ENCODE data around the gene GRK5. TPM values are rescaled to one million over a fixed set of nuclear protein-coding genes. Genes with fewer than 3 reads are reported as not detected.
"Not testable (repeated sequence)": the region's sequence is repeated elsewhere in the genome, so short reads cannot be mapped to it uniquely, and the experiment has no call there.

GRK5 gene
- total RNA-seq, 1 donor from 2014 or later: 47.6 TPM

DNA sequence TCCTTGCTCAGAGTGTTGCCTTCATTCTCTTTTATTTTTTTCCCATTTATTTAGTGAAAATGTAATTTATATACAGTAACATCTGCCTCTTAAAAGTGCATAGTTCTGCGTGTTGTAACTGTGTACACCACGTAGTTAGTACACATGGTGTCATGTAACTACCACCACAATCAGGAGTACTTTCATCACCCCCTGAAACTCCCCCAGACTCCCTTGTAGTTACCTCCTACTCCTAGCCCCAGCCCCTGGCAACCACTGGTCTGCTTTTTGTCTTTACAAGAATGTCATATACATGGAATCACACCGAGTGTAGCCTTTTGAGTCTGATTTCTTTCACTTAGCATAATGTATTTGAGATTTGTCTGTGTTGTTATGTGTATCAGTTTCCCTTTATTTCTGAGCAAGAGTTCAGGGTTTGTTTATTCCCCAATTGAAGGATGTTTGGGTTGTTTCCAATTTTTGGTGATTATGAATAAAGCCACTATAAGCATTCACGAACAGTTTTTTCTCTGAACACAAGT is 50.6 kb downstream of the GRK5 start:
- intact Hi-C loops (cut with DNase I): no loop called here
- no peak for DNase-seq
- no peak for ATAC-seq (ENCODE audit: poor library complexity)

GRCh38 chr10:119259345-119259744 is 52.0 kb downstream of the GRK5 start:
- no peak for ATAC-seq (ENCODE audit: poor library complexity)
- no peak for DNase-seq
- intact Hi-C loops (cut with DNase I): no loop called here

DNA sequence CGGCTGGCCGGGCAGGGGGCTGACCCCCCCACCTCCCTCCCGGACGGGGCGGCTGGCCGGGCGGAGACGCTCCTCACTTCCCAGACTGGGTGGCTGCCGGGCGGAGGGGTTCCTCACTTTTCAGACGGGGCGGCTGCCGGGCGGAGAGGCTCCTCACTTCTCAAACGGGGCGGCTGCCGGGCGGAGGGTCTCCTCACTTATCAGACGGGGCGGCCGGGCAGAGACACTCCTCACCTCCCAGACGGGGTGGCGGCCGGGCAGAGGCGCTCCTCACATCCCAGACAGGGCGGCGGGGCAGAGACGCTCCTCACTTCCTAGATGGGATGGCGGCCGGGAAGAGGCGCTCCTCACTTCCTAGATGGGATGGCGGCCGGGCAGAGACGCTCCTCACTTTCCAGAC is 53.6 kb downstream of the GRK5 start:
- intact Hi-C loops (cut with DNase I); ATAC-seq (ENCODE audit: poor library complexity); DNase-seq: not testable (repeated sequence)

GRCh38 chr10:119263951-119264617 is 56.7 kb downstream of the GRK5 start:
- ATAC-seq (ENCODE audit: poor library complexity): peak; percentile 64
- intact Hi-C loops (cut with DNase I): no loop called here
- no peak for DNase-seq

DNA sequence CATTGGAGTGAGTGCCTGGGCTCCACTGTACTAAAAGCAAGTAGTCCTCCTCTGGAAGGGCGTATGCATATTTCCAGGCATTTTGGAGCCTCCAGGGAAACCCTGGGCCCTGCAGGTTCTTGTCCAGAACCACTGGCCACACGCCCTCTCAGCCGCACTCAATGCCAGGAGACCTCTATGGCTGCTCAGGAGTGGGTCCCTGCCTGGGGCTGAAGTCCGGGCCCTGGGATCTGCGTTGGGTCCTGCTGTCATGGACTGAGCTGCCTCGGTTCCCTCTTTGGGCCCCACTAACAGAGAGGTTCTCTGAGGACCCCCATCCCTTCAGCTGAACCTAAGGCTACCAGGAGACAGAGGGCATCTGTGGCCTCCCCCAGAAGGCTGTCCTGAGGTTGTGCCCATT is 58.3 kb downstream of the GRK5 start:
- intact Hi-C loops (cut with DNase I): no loop called here
- ATAC-seq (ENCODE audit: poor library complexity) (no peak), DNase-seq (no peak)

GRCh38 chr10:119267384-119267783 is 60.0 kb downstream of the GRK5 start:
- no peak for ATAC-seq (ENCODE audit: poor library complexity)
- DNase-seq: peak; percentile 24
- intact Hi-C loops (cut with DNase I): no loop called here

- DNase-seq (no peak), ATAC-seq (ENCODE audit: poor library complexity) (no peak)
- intact Hi-C loops (cut with DNase I): no loop called here
Observed at GRCh38 chr10:119268428-119268827, 61.1 kb downstream of the GRK5 start.

GRCh38 chr10:119268871-119269506 is 61.6 kb downstream of the GRK5 start:
- intact Hi-C loops (cut with DNase I): no loop called here
- no peak for ATAC-seq (ENCODE audit: poor library complexity)
- DNase-seq: peak; percentile 42

DNA sequence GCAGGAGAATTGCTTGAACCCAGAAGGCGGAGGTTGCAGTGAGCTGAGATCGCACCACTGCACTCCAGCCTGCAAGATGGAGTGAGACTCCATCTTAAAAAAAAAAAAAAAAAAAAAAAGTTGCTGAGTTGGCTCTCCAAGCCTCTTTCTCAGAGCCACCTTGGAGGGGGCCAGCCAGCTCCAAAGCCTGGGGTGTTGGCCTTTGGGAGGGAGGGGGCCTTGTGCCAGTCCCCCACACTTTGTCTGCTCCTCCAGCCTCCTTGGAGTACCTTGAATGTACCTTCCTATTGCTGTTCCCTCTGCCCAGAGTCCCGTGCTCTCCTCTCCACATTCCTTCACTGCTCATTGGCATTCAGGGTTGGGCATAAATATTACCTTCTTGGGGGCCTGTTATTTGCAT is 62.4 kb downstream of the GRK5 start:
- no peak for ATAC-seq (ENCODE audit: poor library complexity)
- DNase-seq: peak; percentile 18
- intact Hi-C loops (cut with DNase I): loop anchor here (10.0 kb wide), 1 partner anchor 55 kb away; no protein-coding TSS in a partner anchor

DNA sequence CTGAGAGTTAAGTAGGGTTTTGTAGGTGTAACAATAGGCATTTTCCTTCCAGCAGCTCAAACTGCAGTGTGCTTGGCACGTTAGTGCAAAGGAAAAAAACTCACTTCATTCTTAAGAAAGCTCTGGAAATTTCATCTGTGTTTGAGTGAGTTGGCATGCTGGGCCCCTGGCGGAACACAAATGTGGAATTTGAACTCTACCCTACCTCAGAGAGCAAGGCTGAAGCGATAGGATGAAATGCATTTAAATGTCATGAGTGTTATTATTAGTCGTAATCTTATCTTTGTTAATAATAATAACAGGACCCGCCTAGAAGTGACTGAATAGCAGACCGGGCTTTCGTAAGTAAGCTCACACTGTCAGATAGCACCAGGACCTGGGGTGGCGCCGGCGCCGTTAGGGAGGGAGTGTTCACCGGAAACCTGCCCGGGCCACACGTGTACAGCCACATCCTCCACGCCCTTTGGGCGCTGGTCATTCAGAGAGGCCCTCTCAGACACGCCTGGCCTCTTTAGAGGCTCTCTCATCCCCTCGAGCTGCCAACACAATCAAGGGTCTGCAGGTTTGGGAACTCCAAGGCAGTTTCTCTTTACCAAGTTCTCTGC is 63.5 kb downstream of the GRK5 start:
- ATAC-seq (ENCODE audit: poor library complexity): peak; percentile 83
- intact Hi-C loops (cut with DNase I): loop anchor here (10.0 kb wide), 1 partner anchor 56 kb away; no protein-coding TSS in a partner anchor

DNA sequence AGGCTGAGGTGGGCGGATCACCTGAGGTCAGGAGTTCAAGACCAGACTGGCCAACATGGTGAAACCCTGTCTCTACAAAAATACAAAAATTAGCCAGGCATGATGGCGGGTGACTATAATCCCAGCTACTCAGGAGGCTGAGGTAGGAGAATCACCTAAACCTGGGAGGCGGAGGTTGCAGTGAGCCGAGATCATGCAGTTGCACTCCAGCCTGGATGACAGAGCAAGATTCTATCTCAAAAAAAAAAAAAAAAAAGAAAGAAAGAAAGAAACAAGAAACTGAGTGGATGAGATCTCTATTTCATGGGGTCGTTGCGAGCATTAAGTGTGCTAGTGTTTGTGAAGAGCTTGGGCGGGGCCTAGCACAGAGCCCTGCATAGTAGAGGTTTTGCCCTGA is 65.0 kb downstream of the GRK5 start:
- intact Hi-C loops (cut with DNase I): loop anchor here (10.0 kb wide), 1 partner anchor 58 kb away; no protein-coding TSS in a partner anchor
- not testable (repeated sequence) for DNase-seq; ATAC-seq (ENCODE audit: poor library complexity)

More for the DNA sequence above, 63.5 kb downstream of the GRK5 start:
- DNase-seq: peak; percentile 92

DNA sequence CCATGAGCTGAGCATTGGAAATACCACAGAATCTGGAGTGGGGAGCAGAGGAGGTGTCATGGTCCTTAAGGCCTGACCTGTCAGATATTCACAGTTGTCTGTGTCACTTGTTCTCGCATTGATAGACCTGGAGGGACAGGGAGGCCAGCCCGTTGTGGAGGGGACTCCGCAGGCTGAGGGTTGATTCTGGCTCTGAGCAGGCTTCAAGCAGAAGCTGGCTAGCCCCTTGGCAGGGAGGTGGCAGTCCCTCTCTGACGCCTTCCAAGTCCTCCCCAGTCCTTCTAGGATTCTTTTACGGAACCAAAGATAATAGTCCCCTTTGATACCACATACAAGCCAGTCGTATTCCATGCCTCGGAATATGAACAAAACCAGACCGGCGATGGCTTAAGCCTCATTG is 65.4 kb downstream of the GRK5 start:
- ATAC-seq (ENCODE audit: poor library complexity) (no peak), DNase-seq (no peak)
- intact Hi-C loops (cut with DNase I): loop anchor here (10.0 kb wide), 1 partner anchor 58 kb away; no protein-coding TSS in a partner anchor

GRCh38 chr10:119273413-119273812 is 66.0 kb downstream of the GRK5 start:
- intact Hi-C loops (cut with DNase I): loop anchor here (10.0 kb wide), 1 partner anchor 59 kb away; no protein-coding TSS in a partner anchor
- DNase-seq (no peak), ATAC-seq (ENCODE audit: poor library complexity) (no peak)

DNA sequence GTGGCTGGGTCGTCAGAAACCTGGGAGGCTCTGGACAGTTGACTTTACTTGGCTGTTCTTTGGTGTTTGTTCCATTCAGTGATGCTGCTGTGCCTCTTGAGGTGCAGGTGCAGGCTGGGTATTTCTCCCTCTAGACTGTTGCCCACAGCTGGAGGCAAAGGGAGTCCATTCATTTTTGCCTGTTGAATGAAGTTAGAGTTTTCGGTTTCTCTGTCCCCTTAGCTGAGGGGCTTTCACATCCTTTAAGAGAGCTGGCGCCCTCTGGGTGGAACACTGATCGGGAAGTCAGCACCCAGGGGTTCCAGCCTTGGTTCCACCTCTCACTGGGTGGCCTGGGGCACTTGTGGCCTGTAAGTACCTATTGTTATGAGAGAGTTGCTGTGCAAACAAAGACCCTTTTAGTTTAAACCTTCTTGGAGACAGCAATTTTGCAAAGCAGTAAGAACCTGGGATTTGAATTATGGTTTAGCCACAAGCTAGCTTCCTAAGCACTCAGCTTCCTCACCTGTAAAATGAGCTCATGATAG is 67.2 kb downstream of the GRK5 start:
- no peak for ATAC-seq (ENCODE audit: poor library complexity)
- intact Hi-C loops (cut with DNase I): loop anchor here (10.0 kb wide), 1 partner anchor 60 kb away; no protein-coding TSS in a partner anchor
- no peak for DNase-seq

DNA sequence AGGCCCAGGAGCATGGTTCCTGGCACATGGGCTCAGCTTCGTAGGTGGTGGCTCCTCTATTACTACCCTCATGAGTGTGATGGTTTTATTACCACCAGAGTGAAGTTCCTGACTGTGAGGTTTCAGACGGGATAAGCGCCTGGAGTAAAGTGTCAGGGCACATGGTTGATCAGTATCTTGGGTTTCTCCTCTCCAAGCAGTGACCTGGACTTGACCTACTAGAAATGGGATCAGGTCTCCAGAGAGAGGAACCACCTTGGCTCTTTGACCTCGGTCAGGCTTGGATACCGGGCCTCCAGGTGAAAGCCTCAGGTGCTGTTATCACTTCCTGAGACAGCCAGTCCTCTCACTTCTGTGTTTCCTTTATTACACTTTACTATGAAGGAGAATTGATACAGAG is 67.7 kb downstream of the GRK5 start:
- intact Hi-C loops (cut with DNase I): loop anchor here (10.0 kb wide), 1 partner anchor 60 kb away; no protein-coding TSS in a partner anchor
- DNase-seq: peak; percentile 12
- ATAC-seq (ENCODE audit: poor library complexity): no peak

DNA sequence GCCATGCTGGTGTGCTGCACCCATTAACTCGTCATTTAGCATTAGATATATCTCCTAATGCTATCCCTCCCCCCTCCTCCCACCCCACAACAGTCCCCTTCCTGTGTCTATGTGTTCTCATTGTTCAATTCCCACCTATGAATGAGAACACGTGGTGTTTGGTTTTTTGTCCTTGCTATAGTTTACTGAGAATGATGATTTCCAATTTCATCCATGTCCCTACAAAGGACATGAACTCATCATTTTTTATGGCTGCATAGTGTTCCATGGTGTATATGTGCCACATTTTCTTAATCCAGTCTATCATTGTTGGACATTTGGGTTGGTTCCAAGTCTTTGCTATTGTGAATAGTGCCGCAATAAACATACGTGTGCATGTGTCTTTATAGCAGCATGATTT is 68.8 kb downstream of the GRK5 start:
- intact Hi-C loops (cut with DNase I): loop anchor here (10.0 kb wide), 1 partner anchor 61 kb away; no protein-coding TSS in a partner anchor
- DNase-seq; ATAC-seq (ENCODE audit: poor library complexity): not testable (repeated sequence)

- ATAC-seq (ENCODE audit: poor library complexity): no peak
- intact Hi-C loops (cut with DNase I): loop anchor here (10.0 kb wide), 1 partner anchor 63 kb away; no protein-coding TSS in a partner anchor
- peak; percentile 36 for DNase-seq
Observed at GRCh38 chr10:119278126-119278709, 70.8 kb downstream of the GRK5 start.

- intact Hi-C loops (cut with DNase I): loop anchor here (10.0 kb wide), 1 partner anchor 65 kb away; no protein-coding TSS in a partner anchor
Observed at GRCh38 chr10:119279441-119279840, 72.1 kb downstream of the GRK5 start.

More at GRCh38 chr10:119279441-119279840, 72.1 kb downstream of the GRK5 start:
- ATAC-seq (ENCODE audit: poor library complexity) (no peak), DNase-seq (peak; percentile 38)

All from Right ventricle myocardium superior (tissue), 1 donor.